GM19238 (cell line): ENCODE measurements around the gene ZNF512.
"Not testable (repeated sequence)": the region's sequence is repeated elsewhere in the genome, so short reads cannot be mapped to it uniquely, and the experiment has no call there.

Source experiments
- DNase-seq: peaks from one replicate; pipeline ENCODE4 v3.0.0; 2011; ENCODE audit warnings: low spot score; ENCODE audit not compliant: insufficient read length

ZNF512 gene

DNA sequence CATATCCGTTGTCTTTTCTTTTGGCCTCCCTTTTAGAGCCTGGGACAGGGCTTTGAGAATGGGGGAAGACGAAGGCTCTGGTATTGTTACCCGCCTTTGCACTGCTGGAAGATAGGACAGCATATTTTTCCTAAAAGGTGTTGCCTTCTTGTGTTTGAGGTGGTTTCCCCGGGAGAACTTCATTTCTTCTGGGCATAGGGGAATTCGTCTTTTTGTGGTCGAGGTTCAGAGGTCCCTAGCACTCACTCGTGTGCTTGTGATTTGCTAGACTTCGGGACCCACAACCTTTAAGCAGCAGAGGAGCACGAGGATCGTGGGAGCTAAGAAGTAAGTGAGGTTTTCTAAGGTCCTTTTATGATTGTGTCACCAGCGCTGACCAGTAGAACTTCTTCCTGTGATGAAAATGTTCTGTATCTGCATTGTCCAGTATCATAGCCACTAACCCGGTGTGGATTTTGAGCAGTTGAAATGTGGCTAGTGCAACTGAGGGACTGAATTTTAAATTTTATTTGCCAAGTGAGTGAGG is 611 bp downstream of the ZNF512 start:
- DNase-seq, result no peak

- no peak for DNase-seq
Observed at GRCh38 chr2:27584597-27584996, 1.8 kb downstream of the ZNF512 start.

GRCh38 chr2:27587025-27587424 is 4.2 kb downstream of the ZNF512 start:
- no peak for DNase-seq

- DNase-seq, result no peak
Observed at GRCh38 chr2:27588308-27588707, 5.5 kb downstream of the ZNF512 start.

DNA sequence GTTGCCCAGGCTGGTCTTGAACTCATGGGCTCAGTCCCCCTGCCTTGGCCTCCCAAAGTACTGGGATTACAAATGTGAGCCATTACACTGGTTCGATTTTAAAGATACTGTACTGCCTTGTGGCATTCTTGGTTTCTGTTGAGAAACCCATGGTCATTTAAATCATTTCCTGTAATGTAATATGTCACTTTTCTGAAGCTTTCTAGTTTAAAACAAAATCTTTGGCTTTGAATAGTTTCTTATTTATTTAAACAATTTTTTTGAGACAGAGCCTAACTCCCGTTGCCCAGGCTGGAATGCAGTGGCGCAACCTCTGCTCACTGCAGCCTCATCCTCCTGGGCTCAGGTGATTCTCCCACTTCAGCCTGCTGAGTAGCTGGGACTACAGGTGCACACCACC is 8.9 kb downstream of the ZNF512 start:
- no peak for DNase-seq

DNA sequence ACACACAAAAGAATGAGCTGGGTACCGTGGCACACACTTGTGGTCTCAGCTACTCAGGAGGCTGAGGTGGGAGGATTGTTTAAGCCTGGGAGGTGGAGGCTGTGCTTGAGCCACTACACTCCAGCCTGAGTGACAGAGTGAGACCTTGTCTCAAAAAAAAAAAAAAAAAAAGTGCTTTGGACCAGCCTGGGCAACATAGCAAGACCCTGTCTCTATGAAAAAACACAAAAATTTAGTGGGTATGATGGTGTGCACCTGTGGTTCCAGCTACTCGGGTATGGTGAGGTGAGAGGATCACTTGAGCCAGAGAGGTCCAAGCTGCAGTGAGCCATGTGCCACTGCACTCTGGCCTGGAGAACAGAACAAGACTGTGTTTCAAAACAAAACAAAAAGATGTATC is 10.4 kb downstream of the ZNF512 start:
- no peak for DNase-seq

DNA sequence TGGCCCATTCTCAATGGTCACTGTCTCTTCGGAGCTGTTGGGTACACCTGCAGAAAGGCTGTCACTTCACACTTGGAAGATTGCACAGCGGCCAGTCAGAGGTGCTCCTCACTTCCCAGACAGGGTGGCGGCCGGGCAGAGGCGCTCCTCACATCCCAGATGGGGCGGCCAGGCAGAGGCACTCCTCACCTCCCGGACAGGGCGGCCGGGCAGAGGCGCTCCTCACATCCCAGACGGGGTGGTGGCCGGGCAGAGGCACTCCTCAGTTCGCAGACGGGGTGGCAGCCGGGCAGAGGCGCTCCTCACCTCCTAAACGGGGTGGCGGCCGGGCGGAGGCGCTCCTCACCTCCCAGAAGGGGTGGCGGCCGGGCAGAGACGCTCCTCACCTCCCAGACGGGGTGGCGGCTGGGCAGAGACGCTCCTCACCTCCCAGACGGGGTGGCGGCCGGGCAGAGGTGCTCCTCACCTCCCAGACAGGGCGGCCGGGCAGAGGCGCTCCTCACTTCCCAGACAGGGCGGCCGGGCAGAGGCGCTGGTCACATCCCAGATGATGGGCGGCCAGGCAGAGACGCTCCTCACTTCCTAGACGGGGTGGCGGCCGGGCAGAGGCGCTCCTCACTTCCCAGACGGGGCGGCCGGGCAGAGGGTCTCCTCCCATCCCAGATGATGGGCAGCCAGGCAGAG is 11.3 kb downstream of the ZNF512 start:
- not testable (repeated sequence) for DNase-seq

GRCh38 chr2:27595412-27595811 is 12.6 kb downstream of the ZNF512 start:
- not testable (repeated sequence) for DNase-seq

DNA sequence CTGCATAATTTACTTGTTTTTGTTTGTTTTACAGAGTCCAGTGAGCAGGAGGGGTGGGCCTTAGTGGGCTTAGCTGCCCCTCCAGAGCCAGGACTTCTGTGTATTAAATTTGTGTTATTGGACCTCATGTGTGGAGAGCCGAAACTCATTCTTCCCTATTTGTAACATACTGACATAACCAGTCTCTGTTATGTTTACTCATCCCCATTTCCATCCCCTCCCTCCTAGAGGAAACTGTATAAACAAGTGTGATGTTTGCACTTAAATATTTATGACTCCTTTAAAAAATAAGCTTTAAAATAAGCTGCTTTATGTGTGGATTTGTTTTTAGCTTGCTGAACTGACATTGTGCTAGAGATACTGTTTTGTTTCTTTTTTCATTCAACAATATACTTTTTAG is 13.8 kb downstream of the ZNF512 start:
- DNase-seq, result no peak

DNA sequence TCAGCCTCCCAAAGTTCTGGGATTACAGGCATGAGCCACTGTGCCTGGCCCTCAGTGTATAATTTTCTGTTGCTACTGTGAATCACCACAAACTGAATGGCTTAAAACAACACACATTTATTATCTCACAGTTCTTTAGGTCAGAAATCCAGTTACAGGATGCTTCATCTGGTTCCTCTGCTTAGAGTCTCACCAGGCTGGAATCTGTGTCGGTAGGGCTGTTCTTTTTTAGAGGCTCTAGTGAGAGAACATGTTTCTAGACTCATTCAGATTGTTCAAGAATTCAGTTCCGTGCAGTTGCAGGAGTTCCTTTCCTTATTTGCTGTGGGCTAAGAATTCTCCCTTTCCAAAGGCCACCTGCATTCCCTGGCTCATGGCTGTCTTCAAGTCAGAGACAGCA is 23.8 kb downstream of the ZNF512 start:
- DNase-seq, result no peak

DNA sequence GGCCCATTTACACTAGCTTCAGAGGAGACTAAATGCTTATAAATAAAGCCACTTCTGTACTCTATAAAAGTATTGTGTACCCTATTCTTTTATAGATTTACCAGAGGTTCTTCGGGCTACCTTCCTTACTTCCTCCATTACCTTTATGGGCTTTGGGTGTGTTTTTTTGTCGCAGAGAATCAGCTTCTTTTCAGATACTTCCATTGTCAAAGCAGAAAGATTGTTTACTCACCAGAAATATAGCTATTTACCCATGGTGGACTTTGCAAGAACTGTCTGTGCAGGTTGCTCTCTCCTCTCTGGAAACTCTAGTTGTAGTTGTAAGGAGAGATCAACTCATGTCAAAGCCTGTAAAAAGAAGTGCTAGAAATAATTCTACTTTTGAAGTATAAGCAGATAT is 31.1 kb downstream of the ZNF512 start:
- no peak for DNase-seq

GRCh38 chr2:27615316-27615715 is 32.5 kb downstream of the ZNF512 start:
- no peak for DNase-seq

- no peak for DNase-seq
Observed at GRCh38 chr2:27621524-27621923, 38.7 kb downstream of the ZNF512 start.

- DNase-seq, result no peak
Observed at GRCh38 chr2:27622921-27623384, 40.1 kb downstream of the ZNF512 start.

GRCh38 chr2:27624943-27625342 is 42.1 kb downstream of the ZNF512 start:
- DNase-seq, result no peak

DNA sequence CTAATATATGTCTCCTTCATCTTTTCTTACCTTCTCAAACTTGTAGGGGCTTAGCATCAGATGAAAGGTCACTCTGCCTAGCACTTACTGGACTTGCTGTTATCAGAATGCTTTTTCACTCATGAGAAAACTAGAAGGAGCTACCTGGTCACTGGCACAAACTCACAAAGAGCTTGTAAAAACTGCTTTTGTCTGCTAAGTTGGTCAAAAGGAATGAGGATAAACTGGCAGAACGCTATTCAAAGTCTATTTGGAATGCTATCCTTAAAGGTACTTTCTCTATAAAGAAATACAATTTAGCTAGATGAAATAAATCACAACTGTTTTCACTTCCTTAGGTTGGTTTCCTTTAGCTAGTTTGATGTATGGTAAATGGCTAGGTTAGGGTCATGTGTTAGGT is 43.5 kb downstream of the ZNF512 start:
- not testable (repeated sequence) for DNase-seq

DNA sequence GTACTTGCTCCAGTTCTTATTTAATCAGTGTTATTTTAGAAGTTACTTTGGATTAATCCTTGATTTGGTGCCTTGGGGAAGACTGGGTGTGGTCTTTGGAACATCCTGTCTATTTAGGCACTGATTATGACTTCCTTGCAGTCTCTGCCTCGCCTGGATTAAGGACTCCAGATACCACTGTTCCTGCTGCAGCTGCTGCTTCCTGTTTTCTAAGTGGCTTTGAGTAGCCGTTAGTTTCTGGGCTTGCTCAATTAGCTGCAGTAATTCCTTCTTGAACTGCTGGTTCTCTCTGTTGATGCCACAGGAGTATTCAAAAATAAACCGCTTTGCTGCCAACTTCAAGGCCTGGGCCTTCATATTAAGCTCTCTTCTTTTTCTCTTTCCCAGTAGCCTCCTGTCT is 44.1 kb downstream of the ZNF512 start:
- DNase-seq, result not testable (repeated sequence)

DNA sequence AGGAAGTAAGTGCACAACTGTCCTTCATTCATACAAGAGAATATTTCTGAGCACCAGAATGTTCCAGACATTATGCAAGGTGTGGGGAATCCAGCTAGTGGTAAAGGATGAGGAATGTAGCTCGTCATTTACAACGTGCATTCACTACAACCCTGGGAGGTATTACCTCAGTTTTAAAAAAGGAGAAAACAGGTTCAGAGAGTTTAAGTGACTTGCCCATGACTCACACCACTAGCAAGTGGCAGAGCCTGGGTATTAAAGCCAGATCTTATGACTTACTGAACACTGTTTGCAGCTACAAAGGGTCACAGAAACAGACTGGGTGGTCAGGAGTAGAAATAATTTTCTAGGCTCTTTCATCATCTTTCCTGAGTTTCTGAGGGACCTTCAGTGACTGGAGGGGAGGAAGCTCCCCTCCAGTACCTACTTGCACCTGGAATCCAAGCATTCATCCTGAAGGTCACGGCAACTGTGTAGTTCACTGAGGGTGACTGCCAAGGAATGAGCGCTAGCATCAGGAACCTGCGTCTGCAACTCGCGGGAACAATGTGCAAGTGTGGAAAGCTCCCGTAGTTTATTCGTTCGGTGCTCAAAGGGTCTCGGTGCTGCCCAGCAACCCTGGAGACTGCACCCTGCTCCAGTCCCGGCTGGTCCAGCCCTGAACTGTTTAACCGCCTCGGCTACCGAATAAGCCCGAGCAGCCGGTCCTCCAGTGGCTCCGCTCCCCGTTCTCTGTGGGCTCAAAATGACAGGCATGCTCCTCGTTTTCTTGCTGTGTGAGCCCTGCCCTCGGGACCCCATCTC is 45.3 kb downstream of the ZNF512 start:
- DNase-seq, result no peak

- DNase-seq, result peak; percentile 85
Observed at GRCh38 chr2:27628767-27629709, 46.2 kb downstream of the ZNF512 start, which contains the start of the genes CCDC121 and GPN1. Gene CCDC121, minus strand, starts transcription at chr2:27629012. Its CDS starts 1,213 bp downstream, at chr2:27627799. Gene GPN1, plus strand, starts transcription at chr2:27629050. Its CDS starts 9 bp downstream, at chr2:27629059.

GRCh38 chr2:27630257-27630656 is 47.4 kb downstream of the ZNF512 start:
- not testable (repeated sequence) for DNase-seq

GRCh38 chr2:27634291-27634690 is 51.4 kb downstream of the ZNF512 start:
- DNase-seq, result no peak
